Measurements from ENCODE around the gene SOCS1. TPM values are rescaled to one million over a fixed set of nuclear protein-coding genes. Genes with fewer than 3 reads are reported as not detected.

SOCS1 gene
- total and polyA plus RNA-seq, 9 of the 15 experiments (the other 6 are each of a cell fraction or from before 2014, with no cell fraction given): 0.04 to 7.5 (median 2.3) TPM

DNA sequence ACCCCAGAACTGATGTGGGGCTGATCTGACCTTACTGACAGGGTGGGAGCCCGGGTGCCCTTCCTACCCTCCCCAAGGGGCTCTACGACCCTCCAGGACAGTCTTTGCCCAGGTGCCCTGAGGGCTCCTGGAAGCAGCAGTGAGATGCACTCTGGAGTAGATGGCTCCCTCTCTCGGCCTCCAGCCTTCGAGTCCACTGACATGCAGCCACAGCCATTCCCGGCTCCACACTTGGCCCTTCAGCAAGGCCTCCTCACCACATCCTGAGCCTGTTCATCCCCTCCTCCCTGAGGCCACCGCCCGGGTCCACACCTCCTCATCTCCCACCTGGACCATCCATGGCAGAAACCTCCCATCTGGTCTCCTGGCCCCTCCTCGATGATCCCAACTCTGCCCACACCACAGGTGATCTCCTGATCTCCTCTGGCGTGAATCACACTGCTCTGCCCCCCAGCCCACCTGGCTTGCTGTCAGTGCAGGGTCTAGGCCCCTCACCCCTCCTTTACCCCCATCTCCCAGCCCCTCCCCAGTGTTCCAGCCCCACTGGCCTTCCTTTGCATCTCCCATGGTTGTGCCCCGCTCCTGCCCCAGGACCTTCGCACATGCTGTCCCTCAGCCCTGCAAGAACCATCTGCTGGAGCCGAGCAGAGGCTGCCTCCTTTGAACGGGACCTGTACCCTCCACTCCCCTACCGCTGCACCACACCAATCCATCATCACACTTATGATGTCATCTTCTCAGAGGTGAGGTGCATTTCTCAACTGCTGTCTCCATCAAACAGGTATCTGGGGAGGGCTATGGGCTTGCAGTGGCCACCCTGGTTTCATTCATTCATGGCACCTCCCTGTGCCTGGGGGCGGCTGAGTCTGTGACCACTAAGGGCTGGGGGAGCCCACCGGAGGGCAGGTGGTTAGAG is 44.7 kb downstream of the SOCS1 start (continued):
- TF ChIP-seq, protein P1, sequence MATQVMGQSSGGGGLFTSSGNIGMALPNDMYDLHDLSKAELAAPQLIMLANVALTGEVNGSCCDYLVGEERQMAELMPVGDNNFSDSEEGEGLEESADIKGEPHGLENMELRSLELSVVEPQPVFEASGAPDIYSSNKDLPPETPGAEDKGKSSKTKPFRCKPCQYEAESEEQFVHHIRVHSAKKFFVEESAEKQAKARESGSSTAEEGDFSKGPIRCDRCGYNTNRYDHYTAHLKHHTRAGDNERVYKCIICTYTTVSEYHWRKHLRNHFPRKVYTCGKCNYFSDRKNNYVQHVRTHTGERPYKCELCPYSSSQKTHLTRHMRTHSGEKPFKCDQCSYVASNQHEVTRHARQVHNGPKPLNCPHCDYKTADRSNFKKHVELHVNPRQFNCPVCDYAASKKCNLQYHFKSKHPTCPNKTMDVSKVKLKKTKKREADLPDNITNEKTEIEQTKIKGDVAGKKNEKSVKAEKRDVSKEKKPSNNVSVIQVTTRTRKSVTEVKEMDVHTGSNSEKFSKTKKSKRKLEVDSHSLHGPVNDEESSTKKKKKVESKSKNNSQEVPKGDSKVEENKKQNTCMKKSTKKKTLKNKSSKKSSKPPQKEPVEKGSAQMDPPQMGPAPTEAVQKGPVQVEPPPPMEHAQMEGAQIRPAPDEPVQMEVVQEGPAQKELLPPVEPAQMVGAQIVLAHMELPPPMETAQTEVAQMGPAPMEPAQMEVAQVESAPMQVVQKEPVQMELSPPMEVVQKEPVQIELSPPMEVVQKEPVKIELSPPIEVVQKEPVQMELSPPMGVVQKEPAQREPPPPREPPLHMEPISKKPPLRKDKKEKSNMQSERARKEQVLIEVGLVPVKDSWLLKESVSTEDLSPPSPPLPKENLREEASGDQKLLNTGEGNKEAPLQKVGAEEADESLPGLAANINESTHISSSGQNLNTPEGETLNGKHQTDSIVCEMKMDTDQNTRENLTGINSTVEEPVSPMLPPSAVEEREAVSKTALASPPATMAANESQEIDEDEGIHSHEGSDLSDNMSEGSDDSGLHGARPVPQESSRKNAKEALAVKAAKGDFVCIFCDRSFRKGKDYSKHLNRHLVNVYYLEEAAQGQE (IDR thresholded peaks at IDR 0.05; ENCODE audit: borderline replicate concordance): peak; percentile 24; the same call in 1 of the 2 replicates
- TF ChIP-seq, protein P1 (CRISPR knock-in tag; IDR thresholded peaks at IDR 0.05; ENCODE audit: low read depth): no peak
- peak in 1 of 2 experiments; percentile 36; a peak in 2 of 4 replicates for TF ChIP-seq RAD21 (CRISPR knock-in tag; conservative IDR thresholded peaks at IDR 0.05 in 1 of 2, IDR thresholded peaks at IDR 0.05 in 1 of 2)
- TF ChIP-seq ZNF586 (CRISPR knock-in tag; conservative IDR thresholded peaks at IDR 0.05): no peak
- TF ChIP-seq JUNB (CRISPR knock-in tag; conservative IDR thresholded peaks at IDR 0.05): no peak
- TF ChIP-seq NCOA6 (IDR thresholded peaks at IDR 0.05): no peak
- no peak for TF ChIP-seq TFAP4 (CRISPR knock-in tag; IDR thresholded peaks at IDR 0.05; ENCODE audit: borderline replicate concordance)
- TF ChIP-seq PCBP2 (IDR thresholded peaks at IDR 0.05; ENCODE audit: low read depth, low read length, poor library complexity, severe bottlenecking): no peak
- TF ChIP-seq ZNF3 (CRISPR knock-in tag; IDR thresholded peaks at IDR 0.05): no peak
- no peak for TF ChIP-seq BRD9 (IDR thresholded peaks at IDR 0.05; ENCODE audit: low read depth, partially characterized antibody)
- no peak for TF ChIP-seq SMAD3 (CRISPR knock-in tag; conservative IDR thresholded peaks at IDR 0.05)
- TF ChIP-seq, protein P2, sequence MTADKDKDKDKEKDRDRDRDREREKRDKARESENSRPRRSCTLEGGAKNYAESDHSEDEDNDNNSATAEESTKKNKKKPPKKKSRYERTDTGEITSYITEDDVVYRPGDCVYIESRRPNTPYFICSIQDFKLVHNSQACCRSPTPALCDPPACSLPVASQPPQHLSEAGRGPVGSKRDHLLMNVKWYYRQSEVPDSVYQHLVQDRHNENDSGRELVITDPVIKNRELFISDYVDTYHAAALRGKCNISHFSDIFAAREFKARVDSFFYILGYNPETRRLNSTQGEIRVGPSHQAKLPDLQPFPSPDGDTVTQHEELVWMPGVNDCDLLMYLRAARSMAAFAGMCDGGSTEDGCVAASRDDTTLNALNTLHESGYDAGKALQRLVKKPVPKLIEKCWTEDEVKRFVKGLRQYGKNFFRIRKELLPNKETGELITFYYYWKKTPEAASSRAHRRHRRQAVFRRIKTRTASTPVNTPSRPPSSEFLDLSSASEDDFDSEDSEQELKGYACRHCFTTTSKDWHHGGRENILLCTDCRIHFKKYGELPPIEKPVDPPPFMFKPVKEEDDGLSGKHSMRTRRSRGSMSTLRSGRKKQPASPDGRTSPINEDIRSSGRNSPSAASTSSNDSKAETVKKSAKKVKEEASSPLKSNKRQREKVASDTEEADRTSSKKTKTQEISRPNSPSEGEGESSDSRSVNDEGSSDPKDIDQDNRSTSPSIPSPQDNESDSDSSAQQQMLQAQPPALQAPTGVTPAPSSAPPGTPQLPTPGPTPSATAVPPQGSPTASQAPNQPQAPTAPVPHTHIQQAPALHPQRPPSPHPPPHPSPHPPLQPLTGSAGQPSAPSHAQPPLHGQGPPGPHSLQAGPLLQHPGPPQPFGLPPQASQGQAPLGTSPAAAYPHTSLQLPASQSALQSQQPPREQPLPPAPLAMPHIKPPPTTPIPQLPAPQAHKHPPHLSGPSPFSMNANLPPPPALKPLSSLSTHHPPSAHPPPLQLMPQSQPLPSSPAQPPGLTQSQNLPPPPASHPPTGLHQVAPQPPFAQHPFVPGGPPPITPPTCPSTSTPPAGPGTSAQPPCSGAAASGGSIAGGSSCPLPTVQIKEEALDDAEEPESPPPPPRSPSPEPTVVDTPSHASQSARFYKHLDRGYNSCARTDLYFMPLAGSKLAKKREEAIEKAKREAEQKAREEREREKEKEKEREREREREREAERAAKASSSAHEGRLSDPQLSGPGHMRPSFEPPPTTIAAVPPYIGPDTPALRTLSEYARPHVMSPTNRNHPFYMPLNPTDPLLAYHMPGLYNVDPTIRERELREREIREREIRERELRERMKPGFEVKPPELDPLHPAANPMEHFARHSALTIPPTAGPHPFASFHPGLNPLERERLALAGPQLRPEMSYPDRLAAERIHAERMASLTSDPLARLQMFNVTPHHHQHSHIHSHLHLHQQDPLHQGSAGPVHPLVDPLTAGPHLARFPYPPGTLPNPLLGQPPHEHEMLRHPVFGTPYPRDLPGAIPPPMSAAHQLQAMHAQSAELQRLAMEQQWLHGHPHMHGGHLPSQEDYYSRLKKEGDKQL (CRISPR knock-in tag; IDR thresholded peaks at IDR 0.05; ENCODE audit: borderline replicate concordance): no peak

All from K562 (cell line).